EL (cell line): ENCODE data around the gene SLC25A18.
"Not testable (repeated sequence)": the region's sequence is repeated elsewhere in the genome, so short reads cannot be mapped to it uniquely, and the experiment has no call there.

ENCODE experiments used
- DNase-seq: peaks from one replicate; pipeline ENCODE4 v3.0.0-alpha.2; 2016

SLC25A18 gene

GRCh38 chr22:17612057-17612456, 48.8 kb downstream of the SLC25A18 start:
- DNase-seq, result no peak

GRCh38 chr22:17613280-17613679, 50.0 kb downstream of the SLC25A18 start:
- no peak for DNase-seq

- peak; percentile 11 for DNase-seq
Observed at GRCh38 chr22:17627961-17628405, 64.7 kb downstream of the SLC25A18 start.

- peak; percentile 96 for DNase-seq
Observed at GRCh38 chr22:17628406-17629172, 65.3 kb downstream of the SLC25A18 start, which contains the start of gene ATP6V1E1. Gene ATP6V1E1 (minus strand): TSS chr22:17628749. CDS start chr22:17628635, 114 bp downstream.

- DNase-seq, result no peak
Observed at GRCh38 chr22:17629173-17629489, 65.8 kb downstream of the SLC25A18 start.

GRCh38 chr22:17629641-17630040, 66.3 kb downstream of the SLC25A18 start:
- DNase-seq, result no peak

- DNase-seq, result no peak
Observed at GRCh38 chr22:17631076-17631565, 67.8 kb downstream of the SLC25A18 start.

- peak; percentile 80 for DNase-seq
Observed at GRCh38 chr22:17633217-17633997, 70.1 kb downstream of the SLC25A18 start.

- no peak for DNase-seq
Observed at GRCh38 chr22:17633998-17634323, 70.7 kb downstream of the SLC25A18 start.

- DNase-seq, result peak; percentile 87
Observed at GRCh38 chr22:17634696-17635095, 71.4 kb downstream of the SLC25A18 start.

GRCh38 chr22:17636850-17637249, 73.6 kb downstream of the SLC25A18 start:
- not testable (repeated sequence) for DNase-seq

- DNase-seq, result no peak
Observed at GRCh38 chr22:17637490-17638181, 74.3 kb downstream of the SLC25A18 start.

- DNase-seq, result no peak
Observed at GRCh38 chr22:17638182-17638431, 74.8 kb downstream of the SLC25A18 start.

GRCh38 chr22:17638432-17639246, 75.3 kb downstream of the SLC25A18 start, which contains the start of gene BCL2L13:
Gene BCL2L13 (plus strand): TSS chr22:17638757. CDS start chr22:17655712, 16,955 bp downstream.
- peak; percentile 92 for DNase-seq

GRCh38 chr22:17639247-17639741, 76.0 kb downstream of the SLC25A18 start:
- DNase-seq, result peak; percentile 50
